ENCODE data around the gene GSTM2.

Gene GSTM2

DNA sequence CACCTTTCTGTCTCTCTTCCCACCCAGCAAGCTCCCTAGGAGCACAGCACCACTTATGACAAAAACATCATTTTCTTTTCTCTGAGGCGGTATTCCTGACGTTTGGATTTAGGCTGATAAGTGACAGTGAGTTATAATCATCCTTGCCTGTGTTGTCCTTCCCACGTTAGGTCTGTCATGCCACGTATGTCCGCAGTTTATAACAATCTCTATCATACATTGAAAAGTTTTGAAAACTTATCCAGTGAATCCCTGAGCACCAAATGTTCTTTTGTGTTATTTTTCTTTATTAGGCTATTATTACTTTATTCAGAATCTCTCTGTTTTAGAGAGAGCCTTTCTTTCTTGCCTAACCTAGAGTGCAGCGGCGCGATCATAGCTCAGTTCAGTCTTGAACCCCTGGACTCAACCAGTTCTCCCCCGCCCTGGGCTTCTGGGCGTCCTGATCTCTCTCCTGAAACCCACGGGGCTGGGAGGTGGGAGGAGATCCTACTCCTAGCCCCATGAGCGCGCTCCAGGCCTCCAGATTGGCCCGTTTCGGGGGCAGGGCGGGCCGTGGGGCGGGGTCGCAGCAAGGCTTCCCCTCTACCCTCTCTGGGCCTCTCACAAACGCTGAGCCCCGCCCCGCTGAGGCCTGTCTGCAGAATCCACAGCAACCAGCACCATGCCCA, at the start of gene GSTM2:
Gene GSTM2, plus strand, starts transcription at position 606 of the 671 bp plus-strand sequence. Its CDS starts 59 bp downstream, at position 665.
- ChIA-PET POLR2A (no interaction called here), CTCF (interaction anchor here (1.4 kb wide), 1 partner anchor 27 kb away, joined by 5 read pairs; no protein-coding TSS in a partner anchor)
- H3K27ac ChIP-seq (ENCODE audit: extremely low read depth, low read depth, low read length): no peak within 1 kb of the TSS
- H3K9me3 ChIP-seq (ENCODE audit: control insufficient read depth, insufficient read depth, low read depth, low read length): no peaks in the 10 kb centered on the region
- TF ChIP-seq ZNF169 (tag by site-specific recombination; IDR thresholded peaks at IDR 0.05): no peak
- no peak for TF ChIP-seq ZNF600 (tag by site-specific recombination; IDR thresholded peaks at IDR 0.05)
- peak; percentile 17; the same call in 1 of the 2 replicates for TF ChIP-seq KLF1 (tag by site-specific recombination; IDR thresholded peaks at IDR 0.05)
- TF ChIP-seq, protein P1, sequence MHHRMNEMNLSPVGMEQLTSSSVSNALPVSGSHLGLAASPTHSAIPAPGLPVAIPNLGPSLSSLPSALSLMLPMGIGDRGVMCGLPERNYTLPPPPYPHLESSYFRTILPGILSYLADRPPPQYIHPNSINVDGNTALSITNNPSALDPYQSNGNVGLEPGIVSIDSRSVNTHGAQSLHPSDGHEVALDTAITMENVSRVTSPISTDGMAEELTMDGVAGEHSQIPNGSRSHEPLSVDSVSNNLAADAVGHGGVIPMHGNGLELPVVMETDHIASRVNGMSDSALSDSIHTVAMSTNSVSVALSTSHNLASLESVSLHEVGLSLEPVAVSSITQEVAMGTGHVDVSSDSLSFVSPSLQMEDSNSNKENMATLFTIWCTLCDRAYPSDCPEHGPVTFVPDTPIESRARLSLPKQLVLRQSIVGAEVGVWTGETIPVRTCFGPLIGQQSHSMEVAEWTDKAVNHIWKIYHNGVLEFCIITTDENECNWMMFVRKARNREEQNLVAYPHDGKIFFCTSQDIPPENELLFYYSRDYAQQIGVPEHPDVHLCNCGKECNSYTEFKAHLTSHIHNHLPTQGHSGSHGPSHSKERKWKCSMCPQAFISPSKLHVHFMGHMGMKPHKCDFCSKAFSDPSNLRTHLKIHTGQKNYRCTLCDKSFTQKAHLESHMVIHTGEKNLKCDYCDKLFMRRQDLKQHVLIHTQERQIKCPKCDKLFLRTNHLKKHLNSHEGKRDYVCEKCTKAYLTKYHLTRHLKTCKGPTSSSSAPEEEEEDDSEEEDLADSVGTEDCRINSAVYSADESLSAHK (tag by site-specific recombination; IDR thresholded peaks at IDR 0.05): no peak
- no peak for TF ChIP-seq HIC1 (tag by site-specific recombination; IDR thresholded peaks at IDR 0.05)
- no peak for TF ChIP-seq SCRT2 (tag by site-specific recombination; IDR thresholded peaks at IDR 0.05)
- H3K4me1 ChIP-seq (ENCODE audit: control insufficient read depth, insufficient read depth, low read length): no peaks in the 10 kb centered on the region
- H3K36me3 ChIP-seq (ENCODE audit: control insufficient read depth in 2 of 2, insufficient read depth in 1 of 2, low read length in 2 of 2): peaks cover 0 to 7% of the 10 kb centered on the region in 2 experiments; a peak in 1 of 3 replicates
- no peak within 1 kb of the TSS for H3K4me3 ChIP-seq (ENCODE audit: low read depth, low read length)

DNA sequence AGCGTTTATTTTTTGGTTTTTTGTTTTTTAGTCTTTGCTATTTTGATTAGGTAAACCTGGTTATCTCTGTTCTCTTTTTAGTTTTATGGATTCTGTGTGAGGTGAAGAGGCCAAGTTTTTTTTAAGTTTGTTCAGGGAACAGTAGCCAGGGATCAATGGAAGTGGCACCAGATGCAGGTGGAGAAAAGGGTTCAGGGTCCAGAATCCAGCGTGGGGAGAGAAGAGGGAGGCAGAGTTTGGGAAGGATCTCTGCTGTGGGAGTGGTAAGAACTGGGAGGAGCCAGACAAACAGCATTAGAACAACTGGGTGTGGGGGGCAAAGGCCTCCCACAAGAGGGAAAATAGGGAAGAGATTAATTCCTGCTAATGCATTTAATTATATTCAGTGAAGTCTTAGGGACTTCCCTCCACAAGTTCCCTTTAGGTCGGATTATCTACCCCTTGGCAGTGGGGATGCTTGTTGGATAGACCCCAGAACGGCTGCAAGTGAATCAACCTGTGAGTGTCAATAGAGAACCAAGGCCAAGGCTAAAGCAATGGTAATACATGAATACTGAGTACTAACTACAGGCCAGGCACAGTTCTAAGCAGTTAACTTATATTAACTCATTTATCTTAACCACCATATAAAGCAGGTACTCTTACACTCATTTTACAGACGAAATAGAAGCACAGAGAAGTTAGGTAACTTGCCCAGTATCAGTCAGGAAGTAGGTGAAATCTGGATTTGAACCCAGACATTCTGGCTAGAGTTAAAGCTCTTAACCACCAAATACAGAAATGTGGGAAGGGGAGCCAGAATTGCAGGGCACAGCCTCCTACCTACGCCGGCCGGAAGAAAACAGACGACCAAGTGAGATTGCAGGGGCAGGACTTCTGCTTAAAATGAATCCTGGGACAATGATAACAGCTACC, 48.9 kb upstream of the GSTM2 start:
- Histone ChIP-seq H3K27ac (ENCODE audit: extremely low read depth, low read depth, low read length) (peak overlapping the region; percentile 1; the same call in 1 of the 2 replicates), H3K4me1 (ENCODE audit: control insufficient read depth, insufficient read depth, low read length) (peaks cover 4% of the 10 kb centered on the region; the same call in 1 of the 2 replicates), H3K36me3 (ENCODE audit: control insufficient read depth in 2 of 2, insufficient read depth in 1 of 2, low read length in 2 of 2) (no peaks in the 10 kb centered on the region), H3K9me3 (ENCODE audit: control insufficient read depth, insufficient read depth, low read depth, low read length) (no peaks in the 10 kb centered on the region), H3K4me3 (ENCODE audit: low read depth, low read length) (peak overlapping the region; percentile 73)
- CTCF ChIA-PET: interaction anchor here (0.6 to 2.0 kb wide), 6 partner anchors 11 to 455 kb away, joined by 3 to 18 read pairs (median 4); no protein-coding TSS in a partner anchor
- POLR2A ChIA-PET: interaction anchor here (2.4 kb wide), 1 partner anchor 70 kb away, joined by 29 read pairs; the partner anchor contains the start of gene GNAI3
- TF ChIP-seq ZNF37A (tag by site-specific recombination; IDR thresholded peaks at IDR 0.05) (no peak), ZNF10 (tag by site-specific recombination; IDR thresholded peaks at IDR 0.05) (no peak), ZNF202 (tag by site-specific recombination; IDR thresholded peaks at IDR 0.05; ENCODE audit: borderline replicate concordance) (no peak), ZNF140 (tag by site-specific recombination; IDR thresholded peaks at IDR 0.05) (no peak), ZBTB20 (tag by site-specific recombination; IDR thresholded peaks at IDR 0.05) (no peak), ZNF433 (tag by site-specific recombination; IDR thresholded peaks at IDR 0.05; ENCODE audit: low read depth) (no peak), REPIN1 (tag by site-specific recombination; IDR thresholded peaks at IDR 0.05; ENCODE audit: low read depth) (0 out of 2 replicates have a peak, but pooled peaks have one; percentile 3), ZNF670 (tag by site-specific recombination; IDR thresholded peaks at IDR 0.05; ENCODE audit: low read depth) (no peak), ZNF707 (tag by site-specific recombination; IDR thresholded peaks at IDR 0.05) (no peak), ZNF514 (tag by site-specific recombination; IDR thresholded peaks at IDR 0.05) (no peak), ZNF184 (tag by site-specific recombination; IDR thresholded peaks at IDR 0.05) (0 out of 2 replicates have a peak, but pooled peaks have one; percentile 32), GLIS1 (tag by site-specific recombination; IDR thresholded peaks at IDR 0.05) (peak; percentile 31), PRDM1 (tag by site-specific recombination; IDR thresholded peaks at IDR 0.05) (0 out of 2 replicates have a peak, but pooled peaks have one; percentile 66), ZBTB17 (tag by site-specific recombination; IDR thresholded peaks at IDR 0.05) (0 out of 2 replicates have a peak, but pooled peaks have one; percentile 1)
- TF ChIP-seq, protein P2, sequence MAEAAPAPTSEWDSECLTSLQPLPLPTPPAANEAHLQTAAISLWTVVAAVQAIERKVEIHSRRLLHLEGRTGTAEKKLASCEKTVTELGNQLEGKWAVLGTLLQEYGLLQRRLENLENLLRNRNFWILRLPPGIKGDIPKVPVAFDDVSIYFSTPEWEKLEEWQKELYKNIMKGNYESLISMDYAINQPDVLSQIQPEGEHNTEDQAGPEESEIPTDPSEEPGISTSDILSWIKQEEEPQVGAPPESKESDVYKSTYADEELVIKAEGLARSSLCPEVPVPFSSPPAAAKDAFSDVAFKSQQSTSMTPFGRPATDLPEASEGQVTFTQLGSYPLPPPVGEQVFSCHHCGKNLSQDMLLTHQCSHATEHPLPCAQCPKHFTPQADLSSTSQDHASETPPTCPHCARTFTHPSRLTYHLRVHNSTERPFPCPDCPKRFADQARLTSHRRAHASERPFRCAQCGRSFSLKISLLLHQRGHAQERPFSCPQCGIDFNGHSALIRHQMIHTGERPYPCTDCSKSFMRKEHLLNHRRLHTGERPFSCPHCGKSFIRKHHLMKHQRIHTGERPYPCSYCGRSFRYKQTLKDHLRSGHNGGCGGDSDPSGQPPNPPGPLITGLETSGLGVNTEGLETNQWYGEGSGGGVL (tag by site-specific recombination; IDR thresholded peaks at IDR 0.05): peak; percentile 41; the same call in 1 of the 2 replicates
- TF ChIP-seq, protein P3, sequence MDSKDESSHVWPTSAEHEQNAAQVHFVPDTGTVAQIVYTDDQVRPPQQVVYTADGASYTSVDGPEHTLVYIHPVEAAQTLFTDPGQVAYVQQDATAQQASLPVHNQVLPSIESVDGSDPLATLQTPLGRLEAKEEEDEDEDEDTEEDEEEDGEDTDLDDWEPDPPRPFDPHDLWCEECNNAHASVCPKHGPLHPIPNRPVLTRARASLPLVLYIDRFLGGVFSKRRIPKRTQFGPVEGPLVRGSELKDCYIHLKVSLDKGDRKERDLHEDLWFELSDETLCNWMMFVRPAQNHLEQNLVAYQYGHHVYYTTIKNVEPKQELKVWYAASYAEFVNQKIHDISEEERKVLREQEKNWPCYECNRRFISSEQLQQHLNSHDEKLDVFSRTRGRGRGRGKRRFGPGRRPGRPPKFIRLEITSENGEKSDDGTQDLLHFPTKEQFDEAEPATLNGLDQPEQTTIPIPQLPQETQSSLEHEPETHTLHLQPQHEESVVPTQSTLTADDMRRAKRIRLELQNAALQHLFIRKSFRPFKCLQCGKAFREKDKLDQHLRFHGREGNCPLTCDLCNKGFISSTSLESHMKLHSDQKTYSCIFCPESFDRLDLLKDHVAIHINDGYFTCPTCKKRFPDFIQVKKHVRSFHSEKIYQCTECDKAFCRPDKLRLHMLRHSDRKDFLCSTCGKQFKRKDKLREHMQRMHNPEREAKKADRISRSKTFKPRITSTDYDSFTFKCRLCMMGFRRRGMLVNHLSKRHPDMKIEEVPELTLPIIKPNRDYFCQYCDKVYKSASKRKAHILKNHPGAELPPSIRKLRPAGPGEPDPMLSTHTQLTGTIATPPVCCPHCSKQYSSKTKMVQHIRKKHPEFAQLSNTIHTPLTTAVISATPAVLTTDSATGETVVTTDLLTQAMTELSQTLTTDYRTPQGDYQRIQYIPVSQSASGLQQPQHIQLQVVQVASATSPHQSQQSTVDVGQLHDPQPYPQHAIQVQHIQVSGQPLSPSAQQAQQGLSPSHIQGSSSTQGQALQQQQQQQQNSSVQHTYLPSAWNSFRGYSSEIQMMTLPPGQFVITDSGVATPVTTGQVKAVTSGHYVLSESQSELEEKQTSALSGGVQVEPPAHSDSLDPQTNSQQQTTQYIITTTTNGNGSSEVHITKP (tag by site-specific recombination; IDR thresholded peaks at IDR 0.05): peak; percentile 79

Measured in HEK293 (cell line).